ENCODE results near the gene AGRN.

AGRN gene

GRCh38 chr1:971751-972506 is 48.0 kb upstream of the AGRN start:
- H3K4ac ChIP-seq (ENCODE audit: low read depth in 1 of 2, low read length in 2 of 2), result no peak overlapping the region
- H2BK15ac ChIP-seq (ENCODE audit: low read depth, poor library complexity, severe bottlenecking), result peak overlapping the region; percentile 6
- WGBS, result 91% methylated on average over 34 of the region's 34 CpGs
- H3K18ac ChIP-seq (ENCODE audit: low read depth in 1 of 2, low read length in 2 of 2), result no peak overlapping the region
- no peak overlapping the region for H3K23ac ChIP-seq (ENCODE audit: low read length in 2 of 2)
- no peak overlapping the region for H3K9ac ChIP-seq (ENCODE audit: low read length)
- H3K9me3 ChIP-seq (ENCODE audit: control insufficient read depth, low read length), result no peaks in the 10 kb centered on the region
- no peak overlapping the region for H2BK5ac ChIP-seq (ENCODE audit: low read depth, low read length, poor library complexity, severe bottlenecking)
- no peak overlapping the region for H3K14ac ChIP-seq (ENCODE audit: low read length in 2 of 2)
- no peaks in the 10 kb centered on the region for H3K79me1 ChIP-seq (replicated peaks; ENCODE audit: low read length, poor library complexity, severe bottlenecking)
- peaks cover 0 to 86% of the 10 kb centered on the region in 2 experiments for H3K27me3 ChIP-seq (ENCODE audit: control insufficient read depth in 1 of 2, insufficient read depth in 1 of 2, low read length in 2 of 2)
- peaks cover 14% of the 10 kb centered on the region for H3K4me1 ChIP-seq (ENCODE audit: control insufficient read depth, insufficient read depth, low read depth, low read length)
- H3K4me3 ChIP-seq (ENCODE audit: insufficient read depth in 1 of 2, low read depth in 1 of 2, low read length in 2 of 2), result no peak overlapping the region
- no peak overlapping the region for H3K27ac ChIP-seq (ENCODE audit: low read length, poor library complexity, severe bottlenecking)
- H2BK120ac ChIP-seq (ENCODE audit: low read depth, low read length), result no peak overlapping the region
- no peak overlapping the region for H4K91ac ChIP-seq (ENCODE audit: low read length)
- no peak overlapping the region for H2AK5ac ChIP-seq (ENCODE audit: low read length, severe bottlenecking)
- peaks cover 0 to 9% of the 10 kb centered on the region in 2 experiments for H3K36me3 ChIP-seq (ENCODE audit: control insufficient read depth in 1 of 2, insufficient read depth in 2 of 2, low read depth in 1 of 2, low read length in 2 of 2)
- no peak overlapping the region for H2BK12ac ChIP-seq (ENCODE audit: low read length in 2 of 2)
- no peak for DNase-seq
- no peak overlapping the region for H4K8ac ChIP-seq (ENCODE audit: low read length)
- H3K4me2 ChIP-seq (ENCODE audit: low read length, poor library complexity, severe bottlenecking), result no peak overlapping the region
- H2AFZ ChIP-seq (ENCODE audit: low read depth, low read length), result no peak overlapping the region

DNA sequence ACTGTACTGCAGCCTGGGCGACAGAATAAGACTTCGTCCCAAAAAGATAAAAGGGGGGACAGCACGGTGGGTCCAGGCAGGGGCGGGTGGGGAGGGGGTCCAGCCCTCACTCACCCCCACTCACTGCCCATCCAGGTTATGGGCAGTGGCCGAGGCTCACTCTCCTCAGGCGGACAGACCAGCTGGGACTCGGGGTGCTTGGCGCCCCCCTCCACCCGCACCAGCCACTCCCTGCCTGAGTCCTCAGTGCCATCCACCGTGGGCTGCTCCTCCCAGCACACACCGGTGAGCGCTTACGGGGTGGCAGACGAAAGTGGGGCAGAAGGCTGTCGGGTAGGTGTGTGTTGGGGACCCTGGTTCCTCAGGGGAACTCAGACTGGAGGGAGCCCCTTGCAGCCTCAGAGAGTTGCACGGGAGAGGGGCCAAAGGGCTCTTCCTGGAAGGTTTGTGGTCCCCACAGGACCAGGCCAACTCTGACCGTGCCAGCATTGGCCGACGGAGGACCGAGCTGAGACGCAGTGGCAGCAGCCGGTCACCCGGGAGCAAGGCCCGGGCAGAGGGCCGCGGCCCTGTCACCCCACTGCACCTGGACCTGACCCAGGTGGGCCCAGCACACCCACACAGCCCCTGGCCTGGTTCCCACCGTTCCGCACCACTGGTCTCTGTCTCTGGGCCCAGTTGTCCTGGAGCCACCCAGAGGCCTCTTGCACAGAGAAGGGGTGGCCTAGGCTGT is 47.0 kb upstream of the AGRN start:
- H3K27me3 ChIP-seq (ENCODE audit: control insufficient read depth in 1 of 2, insufficient read depth in 1 of 2, low read length in 2 of 2), result peaks cover 0 to 77% of the 10 kb centered on the region in 2 experiments
- no peak overlapping the region for H4K8ac ChIP-seq (ENCODE audit: low read length)
- H3K4me1 ChIP-seq (ENCODE audit: control insufficient read depth, insufficient read depth, low read depth, low read length), result peaks cover 8% of the 10 kb centered on the region
- 94% methylated on average over 21 of the region's 28 CpGs for WGBS
- H3K23ac ChIP-seq (ENCODE audit: low read length in 2 of 2), result no peak overlapping the region
- H3K18ac ChIP-seq (ENCODE audit: low read depth in 1 of 2, low read length in 2 of 2), result no peak overlapping the region
- H3K9ac ChIP-seq (ENCODE audit: low read length), result no peak overlapping the region
- no peak overlapping the region for H3K4me2 ChIP-seq (ENCODE audit: low read length, poor library complexity, severe bottlenecking)
- H3K27ac ChIP-seq (ENCODE audit: low read length, poor library complexity, severe bottlenecking), result no peak overlapping the region
- no peak overlapping the region for H2AK5ac ChIP-seq (ENCODE audit: low read length, severe bottlenecking)
- H3K79me1 ChIP-seq (replicated peaks; ENCODE audit: low read length, poor library complexity, severe bottlenecking), result no peaks in the 10 kb centered on the region
- no peak overlapping the region for H2BK5ac ChIP-seq (ENCODE audit: low read depth, low read length, poor library complexity, severe bottlenecking)
- H2BK120ac ChIP-seq (ENCODE audit: low read depth, low read length), result no peak overlapping the region
- H3K4me3 ChIP-seq (ENCODE audit: insufficient read depth in 1 of 2, low read depth in 1 of 2, low read length in 2 of 2), result no peak overlapping the region
- peaks cover 0 to 9% of the 10 kb centered on the region in 2 experiments for H3K36me3 ChIP-seq (ENCODE audit: control insufficient read depth in 1 of 2, insufficient read depth in 2 of 2, low read depth in 1 of 2, low read length in 2 of 2)
- no peak overlapping the region for H3K14ac ChIP-seq (ENCODE audit: low read length in 2 of 2)
- H4K91ac ChIP-seq (ENCODE audit: low read length), result no peak overlapping the region
- DNase-seq, result no peak
- no peak overlapping the region for H2BK12ac ChIP-seq (ENCODE audit: low read length in 2 of 2)
- H2AFZ ChIP-seq (ENCODE audit: low read depth, low read length), result no peak overlapping the region
- no peak overlapping the region for H3K4ac ChIP-seq (ENCODE audit: low read depth in 1 of 2, low read length in 2 of 2)
- H3K9me3 ChIP-seq (ENCODE audit: control insufficient read depth, low read length), result no peaks in the 10 kb centered on the region
- H2BK15ac ChIP-seq (ENCODE audit: low read depth, poor library complexity, severe bottlenecking), result no peak overlapping the region

- Histone ChIP-seq H3K4ac (ENCODE audit: low read depth in 1 of 2, low read length in 2 of 2) (no peak overlapping the region), H3K4me3 (ENCODE audit: insufficient read depth in 1 of 2, low read depth in 1 of 2, low read length in 2 of 2) (no peak overlapping the region), H2AFZ (ENCODE audit: low read depth, low read length) (no peak overlapping the region), H3K14ac (ENCODE audit: low read length in 2 of 2) (no peak overlapping the region), H3K27me3 (ENCODE audit: control insufficient read depth in 1 of 2, insufficient read depth in 1 of 2, low read length in 2 of 2) (peaks cover 0 to 70% of the 10 kb centered on the region in 2 experiments), H4K8ac (ENCODE audit: low read length) (no peak overlapping the region), H3K23ac (ENCODE audit: low read length in 2 of 2) (no peak overlapping the region), H3K27ac (ENCODE audit: low read length, poor library complexity, severe bottlenecking) (no peak overlapping the region), H2BK5ac (ENCODE audit: low read depth, low read length, poor library complexity, severe bottlenecking) (no peak overlapping the region), H2AK5ac (ENCODE audit: low read length, severe bottlenecking) (no peak overlapping the region), H3K4me2 (ENCODE audit: low read length, poor library complexity, severe bottlenecking) (no peak overlapping the region), H3K9me3 (ENCODE audit: control insufficient read depth, low read length) (no peaks in the 10 kb centered on the region), H3K36me3 (ENCODE audit: control insufficient read depth in 1 of 2, insufficient read depth in 2 of 2, low read depth in 1 of 2, low read length in 2 of 2) (peaks cover 0 to 9% of the 10 kb centered on the region in 2 experiments), H2BK15ac (ENCODE audit: low read depth, poor library complexity, severe bottlenecking) (peak overlapping the region; percentile 8), H2BK12ac (ENCODE audit: low read length in 2 of 2) (no peak overlapping the region), H3K18ac (ENCODE audit: low read depth in 1 of 2, low read length in 2 of 2) (no peak overlapping the region), H3K9ac (ENCODE audit: low read length) (no peak overlapping the region), H4K91ac (ENCODE audit: low read length) (no peak overlapping the region), H3K79me1 (replicated peaks; ENCODE audit: low read length, poor library complexity, severe bottlenecking) (no peaks in the 10 kb centered on the region), H3K4me1 (ENCODE audit: control insufficient read depth, insufficient read depth, low read depth, low read length) (peaks cover 8% of the 10 kb centered on the region), H2BK120ac (ENCODE audit: low read depth, low read length) (no peak overlapping the region)
- DNase-seq, result no peak
- WGBS, result 87% methylated on average over 24 of the region's 28 CpGs
Measured at GRCh38 chr1:973459-974292, 46.2 kb upstream of the AGRN start.

DNA sequence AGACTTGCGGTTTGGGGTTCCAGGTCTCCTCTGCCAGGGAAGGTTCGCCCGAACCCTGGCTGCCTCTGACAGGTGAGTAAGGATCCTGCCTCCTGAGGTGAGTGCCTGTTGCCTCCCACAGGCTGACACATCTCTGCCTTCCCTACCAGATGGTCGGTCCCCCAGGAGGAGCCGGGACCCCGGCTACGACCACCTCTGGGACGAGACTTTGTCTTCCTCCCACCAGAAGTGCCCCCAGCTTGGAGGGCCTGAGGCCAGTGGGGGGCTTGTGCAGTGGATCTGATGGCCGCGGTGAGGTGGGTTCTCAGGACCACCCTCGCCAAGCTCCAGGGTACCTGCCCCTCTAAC is 45.7 kb upstream of the AGRN start:
- Histone ChIP-seq H3K4ac (ENCODE audit: low read depth in 1 of 2, low read length in 2 of 2) (no peak overlapping the region), H4K8ac (ENCODE audit: low read length) (no peak overlapping the region), H2BK120ac (ENCODE audit: low read depth, low read length) (no peak overlapping the region), H3K27ac (ENCODE audit: low read length, poor library complexity, severe bottlenecking) (no peak overlapping the region), H3K4me3 (ENCODE audit: insufficient read depth in 1 of 2, low read depth in 1 of 2, low read length in 2 of 2) (no peak overlapping the region), H3K9ac (ENCODE audit: low read length) (no peak overlapping the region), H3K4me2 (ENCODE audit: low read length, poor library complexity, severe bottlenecking) (no peak overlapping the region), H3K4me1 (ENCODE audit: control insufficient read depth, insufficient read depth, low read depth, low read length) (peaks cover 8% of the 10 kb centered on the region), H2BK12ac (ENCODE audit: low read length in 2 of 2) (no peak overlapping the region), H2BK15ac (ENCODE audit: low read depth, poor library complexity, severe bottlenecking) (peak overlapping the region; percentile 8), H3K23ac (ENCODE audit: low read length in 2 of 2) (no peak overlapping the region), H4K91ac (ENCODE audit: low read length) (no peak overlapping the region), H3K27me3 (ENCODE audit: control insufficient read depth in 1 of 2, insufficient read depth in 1 of 2, low read length in 2 of 2) (peaks cover 0 to 67% of the 10 kb centered on the region in 2 experiments), H3K9me3 (ENCODE audit: control insufficient read depth, low read length) (no peaks in the 10 kb centered on the region), H3K79me1 (replicated peaks; ENCODE audit: low read length, poor library complexity, severe bottlenecking) (no peaks in the 10 kb centered on the region), H2AFZ (ENCODE audit: low read depth, low read length) (no peak overlapping the region), H3K36me3 (ENCODE audit: control insufficient read depth in 1 of 2, insufficient read depth in 2 of 2, low read depth in 1 of 2, low read length in 2 of 2) (peaks cover 0 to 9% of the 10 kb centered on the region in 2 experiments), H3K18ac (ENCODE audit: low read depth in 1 of 2, low read length in 2 of 2) (no peak overlapping the region), H2BK5ac (ENCODE audit: low read depth, low read length, poor library complexity, severe bottlenecking) (no peak overlapping the region), H2AK5ac (ENCODE audit: low read length, severe bottlenecking) (no peak overlapping the region), H3K14ac (ENCODE audit: low read length in 2 of 2) (no peak overlapping the region)
- 87% methylated on average over 8 of the region's 11 CpGs for WGBS
- DNase-seq, result no peak
